Naive B cell (primary cell): ENCODE results near the gene DSN1. TPM values are rescaled to one million over a fixed set of nuclear protein-coding genes. Genes with fewer than 3 reads are reported as not detected.

Experiments
- ATAC-seq, 2 donors: fragments of 150-1000 bp; cut with Tn5 transposase; 2 replicates each; pipeline ENCODE4 v1.10.0; 2021; ENCODE audit warnings: low read depth in 2 of 2, mild to moderate bottlenecking in 2 of 2, moderate library complexity in 2 of 2
- DNase-seq: peaks from one replicate; pipeline ENCODE4 v3.0.0; 2022
- H3K27ac Mint-ChIP-seq, 6 donors: one replicate each; pipeline ENCODE4 v1.8.0; 2020 to 2022; ENCODE audit warnings: mild to moderate bottlenecking in 6 of 6, mixed read lengths in 6 of 6, moderate library complexity in 5 of 6, inconsistent platforms in 2 of 6
- H3K27me3 Mint-ChIP-seq, 3 donors: one replicate each; pipeline ENCODE4 v1.8.0; 2021 to 2022; ENCODE audit warnings: mixed read lengths in 3 of 3, mild to moderate bottlenecking in 1 of 3
- H3K36me3 Mint-ChIP-seq, 2 donors: one replicate each; pipeline ENCODE4 v1.8.0; 2020 to 2022; ENCODE audit warnings: mixed read lengths in 2 of 2, inconsistent platforms in 1 of 2, mild to moderate bottlenecking in 1 of 2
- H3K4me1 Mint-ChIP-seq, 3 donors: one replicate each; pipeline ENCODE4 v1.8.0; 2020 to 2022; ENCODE audit warnings: mixed read lengths in 3 of 3, inconsistent platforms in 1 of 3, mild to moderate bottlenecking in 1 of 3, moderate library complexity in 1 of 3
- H3K4me3 Mint-ChIP-seq, 8 donors: one replicate each; pipeline ENCODE4 v1.8.0; 2020 to 2022; ENCODE audit warnings: mild to moderate bottlenecking in 8 of 8, mixed read lengths in 8 of 8, moderate library complexity in 8 of 8, inconsistent platforms in 2 of 8
- H3K9me3 Mint-ChIP-seq, 7 donors: one replicate each; pipeline ENCODE4 v1.8.0; 2020 to 2022; ENCODE audit warnings: mixed read lengths in 7 of 7, mild to moderate bottlenecking in 5 of 7, inconsistent platforms in 2 of 7, moderate library complexity in 1 of 7
- polyA plus RNA-seq, 6 donors: library from polyadenylated mRNA; unstranded; fragments of 300-500 nt; fragmentation: Illumina TruSeq; gene quantifications; one replicate each; pipeline ENCODE4 v1.2.3, GENCODE V29; 2021; ENCODE audit warnings: low read depth in 6 of 6

Gene DSN1, protein sequence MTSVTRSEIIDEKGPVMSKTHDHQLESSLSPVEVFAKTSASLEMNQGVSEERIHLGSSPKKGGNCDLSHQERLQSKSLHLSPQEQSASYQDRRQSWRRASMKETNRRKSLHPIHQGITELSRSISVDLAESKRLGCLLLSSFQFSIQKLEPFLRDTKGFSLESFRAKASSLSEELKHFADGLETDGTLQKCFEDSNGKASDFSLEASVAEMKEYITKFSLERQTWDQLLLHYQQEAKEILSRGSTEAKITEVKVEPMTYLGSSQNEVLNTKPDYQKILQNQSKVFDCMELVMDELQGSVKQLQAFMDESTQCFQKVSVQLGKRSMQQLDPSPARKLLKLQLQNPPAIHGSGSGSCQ
- 10 to 100 TPM; 22.5 to 35.9 (median 27.6) TPM for polyA plus RNA-seq

DNA sequence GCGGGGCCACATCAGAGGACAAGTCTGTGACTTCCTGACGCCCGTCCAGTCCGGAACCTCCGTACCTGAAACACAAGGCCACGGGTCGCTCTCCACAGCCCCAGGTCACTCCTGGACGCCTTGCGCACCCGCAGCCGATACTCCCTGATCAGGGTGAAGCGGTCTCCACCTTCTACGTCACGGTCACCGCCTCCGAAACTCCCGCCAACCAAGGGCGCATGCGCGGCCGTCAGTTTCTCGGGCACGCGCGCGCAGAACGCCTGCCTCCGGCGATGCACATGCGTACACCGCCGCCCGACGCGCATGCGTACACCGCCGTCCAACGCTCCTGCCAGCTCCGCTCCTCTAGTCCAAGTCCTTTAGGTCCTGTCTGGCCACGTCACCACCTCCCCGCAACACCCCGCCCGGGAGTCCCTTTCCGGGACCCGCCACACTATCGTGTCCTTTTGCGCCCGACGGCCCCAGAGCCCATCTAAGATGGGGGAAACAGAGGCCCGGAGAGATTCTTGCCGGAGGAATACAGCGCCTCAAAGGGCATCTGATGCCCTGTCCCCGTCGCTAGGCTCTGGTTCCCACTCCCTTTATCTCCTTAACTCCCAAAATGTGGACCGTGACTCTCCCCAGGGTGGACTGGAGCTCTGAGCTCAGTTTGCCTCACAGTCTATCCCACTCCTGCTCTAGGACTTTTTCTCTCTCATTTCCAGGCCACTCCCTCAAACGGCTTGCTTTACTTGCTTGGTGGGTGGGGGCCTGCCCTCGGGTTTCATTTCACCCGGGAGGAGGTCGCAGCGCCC is at the start of gene DSN1:
DSN1 (minus strand) TSS at position 167 of the 794 bp plus-strand sequence. CDS start 2,305 bp downstream, outside the sequence.
- H3K4me1 Mint-ChIP-seq = peaks cover 24 to 48% (median 45%) of the 10 kb centered on the region in 3 donors
- peak within 1 kb of the TSS; percentile 80 to 98 (median 97) for H3K4me3 Mint-ChIP-seq
- DNase-seq = peak; percentile 97
- no peaks in the 10 kb centered on the region for H3K27me3 Mint-ChIP-seq
- peak; percentile 74 to 78 for ATAC-seq
- peaks cover 0 to 2% (median 0%) of the 10 kb centered on the region in 7 donors for H3K9me3 Mint-ChIP-seq
- peaks cover 0 to 4% of the 10 kb centered on the region in 2 donors for H3K36me3 Mint-ChIP-seq
- H3K27ac Mint-ChIP-seq = peak within 1 kb of the TSS; percentile 89 to 99 (median 99)

DNA sequence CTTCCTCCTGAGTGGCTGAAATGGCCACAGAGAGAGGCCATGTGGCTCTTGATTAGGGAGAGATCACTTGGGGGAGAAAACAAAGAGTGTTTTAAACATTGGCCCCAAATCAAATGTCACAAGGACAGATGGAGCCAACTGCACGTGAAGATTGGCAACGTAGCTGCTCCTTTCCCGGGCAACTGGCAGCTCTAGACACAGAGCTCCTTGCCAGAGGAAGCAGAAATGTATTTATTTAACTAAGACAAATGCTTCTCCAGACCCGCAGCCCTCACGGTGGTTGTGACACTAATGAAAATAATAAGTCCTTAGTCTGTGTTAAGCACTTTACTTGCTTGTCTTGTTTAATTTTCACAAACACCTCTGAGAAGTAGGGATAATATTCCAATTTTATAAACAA is 49.6 kb upstream of the DSN1 start:
- no peak for ATAC-seq

DNA sequence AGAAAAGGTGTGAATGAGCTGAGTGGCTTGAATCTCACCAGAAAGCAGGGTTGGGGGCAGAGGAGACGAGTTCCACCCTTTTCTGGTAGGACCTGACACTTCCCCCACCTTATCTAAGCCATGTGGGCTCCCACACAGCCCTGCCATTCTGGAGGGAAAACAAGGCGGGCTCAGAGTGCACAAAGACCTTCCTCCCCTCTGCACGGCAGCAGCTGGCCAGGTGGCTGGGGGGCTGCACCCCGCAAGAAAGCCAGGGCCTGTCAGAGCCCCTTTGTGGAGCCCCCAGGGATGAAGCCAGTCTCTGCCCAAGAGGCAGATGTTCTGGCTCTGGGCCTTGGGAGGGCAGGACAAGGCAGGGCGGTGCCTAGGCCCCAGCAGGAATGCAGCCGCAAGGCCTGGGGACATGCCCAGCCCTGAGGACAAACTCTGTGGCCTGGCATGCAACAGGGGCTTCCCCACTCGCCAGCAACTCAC is 48.4 kb upstream of the DSN1 start:
- no peak overlapping the region for H3K4me3 Mint-ChIP-seq
- H3K36me3 Mint-ChIP-seq = peaks cover 0 to 15% of the 10 kb centered on the region in 2 donors
- H3K9me3 Mint-ChIP-seq = no peaks in the 10 kb centered on the region
- ATAC-seq (no peak), DNase-seq (no peak)
- peak overlapping the region in 1 of 6 donors; percentile 11 for H3K27ac Mint-ChIP-seq
- H3K27me3 Mint-ChIP-seq = no peaks in the 10 kb centered on the region
- H3K4me1 Mint-ChIP-seq = peaks cover 8 to 9% (median 8%) of the 10 kb centered on the region in 3 donors

More for the DNA sequence above, 49.6 kb upstream of the DSN1 start:
- Mint-ChIP-seq H3K27ac (peak overlapping the region in 2 of 6 donors; percentile 34 to 58), H3K9me3 (no peaks in the 10 kb centered on the region), H3K36me3 (peaks cover 0 to 12% of the 10 kb centered on the region in 2 donors), H3K4me1 (peaks cover 14 to 19% (median 16%) of the 10 kb centered on the region in 3 donors), H3K4me3 (no peak overlapping the region), H3K27me3 (no peaks in the 10 kb centered on the region)
- DNase-seq = no peak

DNA sequence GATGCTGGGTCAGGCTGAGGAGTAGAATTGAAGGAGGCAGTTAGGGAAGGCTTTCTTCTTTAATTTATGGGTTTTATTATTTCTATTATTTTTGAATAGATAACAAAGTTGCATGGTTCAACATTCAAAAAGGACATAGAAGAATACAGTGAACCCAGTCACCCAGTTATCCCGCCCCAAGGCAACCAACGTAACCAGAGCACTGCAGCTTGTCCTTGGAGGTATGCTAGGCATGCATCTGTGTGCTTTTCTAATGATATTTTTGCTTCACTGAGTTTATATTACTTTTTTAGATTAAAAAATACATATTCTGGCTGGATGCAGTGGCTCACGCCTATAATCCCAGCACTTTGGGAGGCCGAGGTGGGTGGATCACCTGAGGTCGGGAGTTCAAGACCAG is 47.4 kb upstream of the DSN1 start:
- DNase-seq (no peak), ATAC-seq (no peak)
- H3K9me3 Mint-ChIP-seq = no peaks in the 10 kb centered on the region
- no peak overlapping the region for H3K4me3 Mint-ChIP-seq
- no peaks in the 10 kb centered on the region for H3K27me3 Mint-ChIP-seq
- H3K36me3 Mint-ChIP-seq = peaks cover 9 to 11% of the 10 kb centered on the region in 2 donors
- peaks cover 5 to 9% (median 7%) of the 10 kb centered on the region in 3 donors for H3K4me1 Mint-ChIP-seq
- H3K27ac Mint-ChIP-seq = no peak overlapping the region

DNA sequence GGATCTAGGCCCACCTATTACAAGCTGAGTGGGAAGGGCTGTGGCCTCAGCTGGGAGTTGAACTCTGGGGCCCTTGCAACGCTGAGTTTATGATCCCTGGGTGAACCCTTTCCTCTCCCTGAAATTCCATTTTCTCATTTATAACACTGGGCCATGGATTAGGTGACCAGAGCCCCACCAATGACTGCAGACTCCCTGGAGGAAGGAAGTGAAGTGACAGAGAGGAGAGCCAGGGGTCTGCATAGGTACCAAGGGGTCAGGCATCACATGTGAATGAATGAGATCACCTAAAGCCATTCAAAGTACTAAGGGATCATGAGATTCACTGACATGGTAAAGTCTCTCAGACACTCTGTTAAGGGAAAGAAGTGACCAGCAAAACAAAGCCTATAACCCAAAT is 46.5 kb upstream of the DSN1 start:
- Mint-ChIP-seq H3K27ac (peak overlapping the region in 4 of 6 donors; percentile 25 to 84 (median 58)), H3K27me3 (no peaks in the 10 kb centered on the region), H3K4me3 (no peak overlapping the region), H3K4me1 (peaks cover 6 to 9% (median 9%) of the 10 kb centered on the region in 3 donors), H3K9me3 (no peaks in the 10 kb centered on the region), H3K36me3 (peaks cover 11% of the 10 kb centered on the region in 2 donors)
- no peak for ATAC-seq
- DNase-seq = no peak

DNA sequence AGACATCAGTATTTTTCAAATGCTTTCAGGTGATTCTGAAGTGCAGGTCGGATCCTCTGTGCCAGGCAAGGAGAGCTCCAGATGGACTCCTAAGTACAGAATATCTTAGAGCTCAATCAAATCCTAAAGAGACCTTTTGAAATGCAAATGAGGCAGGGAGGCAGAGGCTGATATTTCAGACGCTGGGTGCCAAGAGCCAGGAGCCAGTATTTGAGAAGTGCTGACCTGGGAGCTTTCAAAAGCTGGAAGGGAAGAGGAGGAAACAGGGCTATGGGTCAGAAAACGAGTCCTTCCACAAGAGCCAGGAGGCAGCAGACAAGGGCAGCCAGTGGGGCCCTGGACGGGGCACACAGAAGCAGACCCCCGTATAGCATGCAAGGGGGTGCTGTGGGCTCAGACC is 46.1 kb upstream of the DSN1 start:
- no peaks in the 10 kb centered on the region for H3K27me3 Mint-ChIP-seq
- DNase-seq (no peak), ATAC-seq (no peak)
- peaks cover 11% of the 10 kb centered on the region in 2 donors for H3K36me3 Mint-ChIP-seq
- H3K4me3 Mint-ChIP-seq = no peak overlapping the region
- peak overlapping the region in 5 of 6 donors; percentile 25 to 88 (median 74) for H3K27ac Mint-ChIP-seq
- H3K4me1 Mint-ChIP-seq = peaks cover 6 to 9% (median 9%) of the 10 kb centered on the region in 3 donors
- no peaks in the 10 kb centered on the region for H3K9me3 Mint-ChIP-seq

DNA sequence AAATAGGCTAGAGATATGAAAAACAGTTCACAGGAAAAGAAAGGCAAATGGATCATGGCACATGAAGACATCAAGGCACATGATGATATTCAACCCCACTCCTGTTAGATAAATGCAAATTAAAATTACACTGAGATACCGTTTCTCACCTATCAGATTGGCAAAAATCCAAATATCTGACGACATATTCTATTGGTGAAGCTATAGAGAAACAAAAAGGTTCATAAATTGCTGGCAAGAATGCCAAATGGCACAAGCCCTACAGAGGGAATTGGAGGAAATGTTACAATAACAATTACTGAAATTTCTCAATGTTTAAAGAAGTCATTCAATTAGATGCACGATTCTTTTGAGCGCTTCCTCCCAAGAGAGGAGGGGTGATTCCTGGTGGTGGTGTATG is 45.3 kb upstream of the DSN1 start:
- ATAC-seq (no peak), DNase-seq (no peak)
- peak overlapping the region in 2 of 6 donors; percentile 65 to 66 for H3K27ac Mint-ChIP-seq
- H3K9me3 Mint-ChIP-seq = no peaks in the 10 kb centered on the region
- H3K27me3 Mint-ChIP-seq = no peaks in the 10 kb centered on the region
- H3K36me3 Mint-ChIP-seq = peaks cover 12 to 14% of the 10 kb centered on the region in 2 donors
- H3K4me3 Mint-ChIP-seq = no peak overlapping the region
- peaks cover 8 to 12% (median 11%) of the 10 kb centered on the region in 3 donors for H3K4me1 Mint-ChIP-seq

DNA sequence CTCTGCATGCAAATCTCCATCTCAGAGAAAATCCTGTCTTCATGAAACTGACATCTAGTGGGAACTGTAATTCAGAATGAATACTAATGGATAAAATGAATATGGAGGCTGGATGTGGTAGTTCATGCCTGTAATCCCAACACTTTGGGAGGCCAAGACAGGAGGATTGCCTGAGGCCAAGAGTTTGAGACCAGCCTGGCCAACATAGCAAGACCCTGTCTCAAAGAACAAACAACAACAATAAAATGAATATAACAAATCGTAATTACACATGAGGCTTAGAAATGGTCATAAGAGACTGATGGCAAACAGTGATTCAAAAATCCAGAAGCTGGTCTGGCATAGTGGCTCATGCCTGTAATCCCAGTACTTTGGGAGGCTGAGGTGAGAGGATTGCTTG is 44.6 kb upstream of the DSN1 start:
- ATAC-seq = no peak
- Mint-ChIP-seq H3K4me3 (no peak overlapping the region), H3K4me1 (peaks cover 11 to 15% (median 13%) of the 10 kb centered on the region in 3 donors), H3K27ac (peak overlapping the region in 1 of 6 donors; percentile 66), H3K36me3 (peaks cover 15 to 19% of the 10 kb centered on the region in 2 donors), H3K9me3 (no peaks in the 10 kb centered on the region), H3K27me3 (no peaks in the 10 kb centered on the region)
- DNase-seq = no peak

DNA sequence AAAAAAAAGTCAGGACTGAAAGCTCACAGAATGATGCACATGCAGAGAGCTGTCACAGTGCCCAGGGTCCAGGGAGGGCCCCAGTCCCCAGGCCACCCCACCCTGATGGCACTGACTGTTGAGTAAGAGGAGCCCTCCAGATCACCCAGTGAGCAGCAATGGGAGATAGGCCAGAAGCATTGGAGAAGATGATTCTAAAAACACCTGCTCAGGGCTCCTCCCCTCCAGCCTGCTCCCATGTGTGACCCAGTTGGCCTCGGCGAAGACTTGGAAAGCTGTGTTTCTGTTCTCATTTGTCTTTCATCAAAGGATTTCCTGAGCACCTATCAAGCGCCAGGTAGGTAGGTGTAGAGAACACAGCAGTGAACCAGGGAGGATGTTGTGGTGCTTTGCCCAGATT is 43.9 kb upstream of the DSN1 start:
- no peak overlapping the region for H3K4me3 Mint-ChIP-seq
- H3K4me1 Mint-ChIP-seq = peaks cover 12 to 15% (median 13%) of the 10 kb centered on the region in 3 donors
- no peak for ATAC-seq
- H3K9me3 Mint-ChIP-seq = no peaks in the 10 kb centered on the region
- H3K27me3 Mint-ChIP-seq = no peaks in the 10 kb centered on the region
- H3K27ac Mint-ChIP-seq = peak overlapping the region in 1 of 6 donors; percentile 82
- DNase-seq = no peak
- peaks cover 16 to 19% of the 10 kb centered on the region in 2 donors for H3K36me3 Mint-ChIP-seq

DNA sequence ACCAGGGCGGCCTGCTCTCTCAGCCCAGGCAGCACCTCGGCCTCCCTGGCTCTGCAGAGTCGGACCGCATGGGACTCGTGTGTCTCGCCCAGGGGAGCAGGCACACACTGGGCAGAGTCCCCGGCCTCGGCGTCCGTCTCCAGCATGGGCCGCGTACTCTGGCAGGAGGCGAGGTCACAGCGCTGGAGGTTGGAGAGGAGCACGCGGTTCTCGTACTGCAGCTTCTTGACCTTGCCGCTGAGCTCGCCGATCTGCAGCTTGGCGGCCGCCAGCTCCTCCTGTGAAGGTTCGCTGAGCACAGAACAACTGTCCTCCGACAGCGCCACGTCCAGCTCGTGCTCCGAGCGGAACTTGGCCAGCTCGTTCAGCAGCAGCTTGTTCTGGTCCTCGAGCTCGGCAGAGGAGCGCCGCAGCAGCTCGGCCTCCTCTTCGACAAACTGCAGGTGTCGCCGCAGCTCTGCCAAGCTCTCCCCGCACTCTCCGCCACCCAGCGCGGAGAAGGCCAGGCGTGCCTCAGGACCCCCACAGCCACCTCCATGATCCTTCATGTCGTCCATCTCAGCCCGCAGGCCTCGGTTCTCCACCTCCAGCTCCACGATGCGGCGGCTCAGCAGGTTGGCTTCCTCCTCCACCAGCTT is 42.0 kb upstream of the DSN1 start:
- DNase-seq (no peak), ATAC-seq (no peak)
- Mint-ChIP-seq H3K36me3 (peaks cover 19 to 23% of the 10 kb centered on the region in 2 donors), H3K4me1 (peaks cover 13 to 22% (median 15%) of the 10 kb centered on the region in 3 donors), H3K4me3 (no peak overlapping the region), H3K9me3 (no peaks in the 10 kb centered on the region), H3K27me3 (no peaks in the 10 kb centered on the region), H3K27ac (no peak overlapping the region)

DNA sequence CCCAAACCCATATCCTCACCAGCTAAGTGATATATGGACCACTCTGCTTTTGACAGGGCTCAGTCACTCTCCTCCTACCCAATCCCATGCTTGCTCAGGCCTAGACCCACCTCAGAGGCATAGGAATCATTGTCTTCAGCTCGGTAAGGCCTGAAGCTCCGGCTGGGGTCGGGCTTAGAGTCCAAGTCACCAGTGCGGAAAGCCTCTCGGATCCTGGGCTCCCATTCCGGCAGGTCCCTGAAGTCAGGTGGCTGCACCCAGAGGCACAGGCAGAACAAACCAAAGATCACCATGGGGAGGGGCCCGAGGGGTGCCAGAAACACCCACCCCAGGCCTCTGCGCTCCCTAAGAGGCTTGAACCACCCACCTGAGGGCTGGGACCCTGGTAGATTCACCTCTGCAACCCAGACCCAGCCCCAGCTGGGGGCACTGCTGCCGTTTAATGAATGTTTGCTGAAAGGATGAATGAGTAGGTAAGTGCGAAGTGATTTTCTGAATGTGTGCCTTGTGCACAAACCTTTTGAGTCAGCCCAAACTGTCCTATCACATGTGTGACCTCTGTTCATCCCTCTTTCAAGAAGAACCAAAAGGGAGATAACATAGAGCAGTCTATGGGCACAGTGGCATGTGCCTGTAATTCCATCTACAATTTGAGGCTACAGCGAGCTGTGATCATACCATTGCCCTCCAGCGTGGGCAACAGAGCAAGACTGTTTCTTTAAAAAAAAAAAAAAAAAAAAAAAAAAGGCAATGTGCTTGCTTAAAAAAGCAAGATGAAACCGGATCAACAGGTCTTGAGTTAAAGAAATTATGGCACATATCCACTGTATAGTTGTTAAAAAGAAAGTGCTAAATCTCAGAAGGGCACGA is 39.3 kb upstream of the DSN1 start:
- DNase-seq = no peak
- no peak for ATAC-seq
- no peak overlapping the region for H3K27ac Mint-ChIP-seq
- H3K4me3 Mint-ChIP-seq = no peak overlapping the region
- H3K27me3 Mint-ChIP-seq = no peaks in the 10 kb centered on the region
- peaks cover 9 to 28% (median 17%) of the 10 kb centered on the region in 3 donors for H3K4me1 Mint-ChIP-seq
- H3K9me3 Mint-ChIP-seq = no peaks in the 10 kb centered on the region
- peaks cover 12 to 19% of the 10 kb centered on the region in 2 donors for H3K36me3 Mint-ChIP-seq
